GM18909 (cell line): ENCODE results near the gene PPP2R2D.
A peak's percentile ranks its signal among the peaks of the same experiment; 100 is the strongest.
"Not testable (repeated sequence)": the region's sequence is repeated elsewhere in the genome, so short reads cannot be mapped to it uniquely, and the experiment has no call there.

Source experiments
- ATAC-seq: cut with Tn5 transposase; IDR thresholded peaks from one replicate; pipeline ENCODE4 v1.9.1; 2021; ENCODE audit warnings: mild to moderate bottlenecking; ENCODE audit not compliant: unreplicated experiment, poor library complexity

PPP2R2D gene

GRCh38 chr10:131971591-131971990 lies 70.8 kb downstream of the PPP2R2D start:
- no peak for ATAC-seq

- no peak for ATAC-seq
Measured at GRCh38 chr10:131972474-131973071, 71.8 kb downstream of the PPP2R2D start.

GRCh38 chr10:131973160-131973951 lies 72.5 kb downstream of the PPP2R2D start:
- ATAC-seq, result no peak

GRCh38 chr10:131974034-131974817 lies 73.4 kb downstream of the PPP2R2D start:
- no peak for ATAC-seq

GRCh38 chr10:131975003-131975402 lies 74.2 kb downstream of the PPP2R2D start:
- ATAC-seq, result no peak

GRCh38 chr10:131975796-131976195 lies 75.0 kb downstream of the PPP2R2D start:
- ATAC-seq, result no peak

- ATAC-seq, result no peak
Measured at GRCh38 chr10:131977323-131978096, 76.7 kb downstream of the PPP2R2D start.

GRCh38 chr10:131978366-131978765 lies 77.6 kb downstream of the PPP2R2D start:
- no peak for ATAC-seq

- ATAC-seq, result no peak
Measured at GRCh38 chr10:131978851-131979250, 78.0 kb downstream of the PPP2R2D start.

- no peak for ATAC-seq
Measured at GRCh38 chr10:131979336-131979735, 78.5 kb downstream of the PPP2R2D start.

GRCh38 chr10:131979821-131980270 lies 79.0 kb downstream of the PPP2R2D start:
- no peak for ATAC-seq

GRCh38 chr10:131980321-131980720 lies 79.5 kb downstream of the PPP2R2D start:
- ATAC-seq, result no peak

- ATAC-seq, result no peak
Measured at GRCh38 chr10:131980761-131981428, 80.1 kb downstream of the PPP2R2D start.

- ATAC-seq, result peak; percentile 88
Measured at GRCh38 chr10:131981429-131982184, 80.8 kb downstream of the PPP2R2D start, which contains the start of gene BNIP3. BNIP3 (minus strand) TSS chr10:131981923; CDS start chr10:131981806, 117 bp downstream.

GRCh38 chr10:131982185-131982756 lies 81.5 kb downstream of the PPP2R2D start:
- peak; percentile 32 for ATAC-seq

- ATAC-seq, result no peak
Measured at GRCh38 chr10:131982796-131983195, 82.0 kb downstream of the PPP2R2D start.

- no peak for ATAC-seq
Measured at GRCh38 chr10:131983780-131984179, 83.0 kb downstream of the PPP2R2D start.

GRCh38 chr10:131986851-131987250 lies 86.0 kb downstream of the PPP2R2D start:
- ATAC-seq, result not testable (repeated sequence)

- not testable (repeated sequence) for ATAC-seq
Measured at GRCh38 chr10:131987301-131987700, 86.5 kb downstream of the PPP2R2D start.
